Gastrocnemius medialis (tissue), 4 donors: ENCODE results near the gene ADAM22. TPM values are rescaled to one million over a fixed set of nuclear protein-coding genes. Genes with fewer than 3 reads are reported as not detected.

Experiments used
- ATAC-seq, 2 donors: fragments of 150-250 bp; one replicate each; pipeline ENCODE4 v1.9.1; 2016
- DNase-seq, 2 donors: peaks; one replicate each; pipeline ENCODE4 v3.0.0-alpha.2; 2019
- H3K27ac ChIP-seq, 4 donors: fragments of 200-600 bp; sonication (generic); 1 replicate in 1 of 4; 2 replicates in 3 of 4; pipeline ENCODE4 v1.5.1; 2016 to 2018; ENCODE audit warnings: mild to moderate bottlenecking in 2 of 4, moderate library complexity in 1 of 4
- H3K27me3 ChIP-seq, 3 donors: fragments of 200-600 bp; sonication (generic) in 2 of 3; 1 replicate in 1 of 3; 2 replicates in 2 of 3; pipeline versions ENCODE4 v1.5.1 to v1.6.0; 2016 to 2019; ENCODE audit warnings: mild to moderate bottlenecking in 1 of 3, moderate library complexity in 1 of 3
- H3K36me3 ChIP-seq, 2 donors: fragments of 200-600 bp; sonication (generic) in 1 of 2; one replicate each; pipeline ENCODE4 v1.5.1; 2017 to 2018
- H3K4me1 ChIP-seq, 2 donors: fragments of 200-600 bp; sonication (generic) in 1 of 2; one replicate each; pipeline ENCODE4 v1.5.1; 2016 to 2017; ENCODE audit warnings: mild to moderate bottlenecking in 2 of 2
- H3K4me3 ChIP-seq, 4 donors: fragments of 200-600 bp; sonication (generic) in 3 of 4; 1 replicate in 1 of 4; 2 replicates in 3 of 4; pipeline ENCODE4 v1.5.1; 2016 to 2019; ENCODE audit warnings: mild to moderate bottlenecking in 2 of 4
- H3K9me3 ChIP-seq, 3 donors: fragments of 200-600 bp; sonication (generic) in 2 of 3; 1 replicate in 1 of 3; 2 replicates in 2 of 3; pipeline ENCODE4 v1.5.1; 2016 to 2019
- CTCF ChIP-seq, 5 experiments: fragments of 450-650 bp in 3 of 5; fragments of 200-600 bp in 2 of 5; sonication (generic) in 2 of 5; IDR thresholded peaks in 4 of 5; conservative IDR thresholded peaks in 1 of 5; 1 replicate in 4 of 5; 2 replicates in 1 of 5; pipeline ENCODE4 v1.5.1; 2016 to 2019; ENCODE audit warnings: antibody characterized with exemption in 5 of 5, mild to moderate bottlenecking in 3 of 5, moderate library complexity in 3 of 5
- POLR2A ChIP-seq, 2 donors: fragments of 450-650 bp; IDR thresholded peaks; one replicate each; pipeline ENCODE4 v1.6.1; 2017; ENCODE audit warnings: antibody characterized with exemption in 2 of 2, mild to moderate bottlenecking in 2 of 2, moderate library complexity in 2 of 2
- in situ Hi-C, 4 donors: fragments of 200-750 bp; cut with MboI; loops; one replicate each; pipeline versions ENCODE4 v1.15.0 to v1.8.0; 2017; ENCODE audit warnings: low sequenced_read_pairs in 4 of 4
- intact Hi-C: fragments of 100-400 bp; cut with DNase I; formaldehyde crosslinking; loops from one replicate; pipeline ENCODE4 v1.15.1; 2023; ENCODE audit warnings: low total_unique reads
- total RNA-seq, 4 donors: library from RNA; depleted of rRNA; stranded (reverse); fragments of >200 nt; gene quantifications; one replicate each; pipeline versions ENCODE4 v1.1.0 to v1.2.3, GENCODE V29; 2016

ADAM22 gene
- total RNA-seq, 4 donors from 2014 or later = 0.07 to 0.31 (median 0.14) TPM

GRCh38 chr7:87959336-87959735 is 25.3 kb downstream of the ADAM22 start:
- no peaks in the 10 kb centered on the region for H3K36me3 ChIP-seq
- DNase-seq (no peak), ATAC-seq (no peak)
- TF ChIP-seq POLR2A (IDR thresholded peaks at IDR 0.05) (no peak), CTCF (IDR thresholded peaks at IDR 0.05 in 4 of 5, conservative IDR thresholded peaks at IDR 0.05 in 1 of 5) (no peak)
- intact Hi-C loops (no loop called here), in situ Hi-C loops (no loop called here)
- no peaks in the 10 kb centered on the region for H3K9me3 ChIP-seq
- no peaks in the 10 kb centered on the region for H3K4me1 ChIP-seq
- no peaks in the 10 kb centered on the region for H3K27me3 ChIP-seq
- no peak overlapping the region for H3K27ac ChIP-seq
- no peak overlapping the region for H3K4me3 ChIP-seq

GRCh38 chr7:87960239-87960638 is 26.2 kb downstream of the ADAM22 start:
- intact Hi-C loops (no loop called here), in situ Hi-C loops (no loop called here)
- Histone ChIP-seq H3K27ac (no peak overlapping the region), H3K4me1 (no peaks in the 10 kb centered on the region), H3K4me3 (no peak overlapping the region), H3K27me3 (no peaks in the 10 kb centered on the region), H3K9me3 (no peaks in the 10 kb centered on the region), H3K36me3 (no peaks in the 10 kb centered on the region)
- TF ChIP-seq CTCF (IDR thresholded peaks at IDR 0.05 in 4 of 5, conservative IDR thresholded peaks at IDR 0.05 in 1 of 5) = no peak
- TF ChIP-seq POLR2A (IDR thresholded peaks at IDR 0.05) = no peak
- DNase-seq (no peak), ATAC-seq (no peak)

- intact Hi-C loops (no loop called here), in situ Hi-C loops (no loop called here)
- ATAC-seq (no peak), DNase-seq (no peak)
- Histone ChIP-seq H3K27ac (no peak overlapping the region), H3K4me3 (no peak overlapping the region), H3K27me3 (no peaks in the 10 kb centered on the region), H3K4me1 (no peaks in the 10 kb centered on the region), H3K36me3 (no peaks in the 10 kb centered on the region), H3K9me3 (no peaks in the 10 kb centered on the region)
- no peak for TF ChIP-seq POLR2A (IDR thresholded peaks at IDR 0.05)
- TF ChIP-seq CTCF (IDR thresholded peaks at IDR 0.05 in 4 of 5, conservative IDR thresholded peaks at IDR 0.05 in 1 of 5) = no peak
Measured at GRCh38 chr7:87961754-87962153, 27.7 kb downstream of the ADAM22 start.

- Histone ChIP-seq H3K9me3 (no peaks in the 10 kb centered on the region), H3K4me3 (no peak overlapping the region), H3K4me1 (no peaks in the 10 kb centered on the region), H3K27me3 (no peaks in the 10 kb centered on the region), H3K27ac (no peak overlapping the region), H3K36me3 (no peaks in the 10 kb centered on the region)
- DNase-seq (no peak), ATAC-seq (no peak)
- in situ Hi-C loops = no loop called here
- intact Hi-C loops = no loop called here
- no peak for TF ChIP-seq CTCF (IDR thresholded peaks at IDR 0.05 in 4 of 5, conservative IDR thresholded peaks at IDR 0.05 in 1 of 5)
- TF ChIP-seq POLR2A (IDR thresholded peaks at IDR 0.05) = no peak
Measured at GRCh38 chr7:87966271-87966670, 32.2 kb downstream of the ADAM22 start.

GRCh38 chr7:87968021-87968420 is 34.0 kb downstream of the ADAM22 start:
- no peak overlapping the region for H3K4me3 ChIP-seq
- DNase-seq (no peak), ATAC-seq (no peak)
- H3K4me1 ChIP-seq = no peaks in the 10 kb centered on the region
- H3K36me3 ChIP-seq = no peaks in the 10 kb centered on the region
- no peak overlapping the region for H3K27ac ChIP-seq
- TF ChIP-seq POLR2A (IDR thresholded peaks at IDR 0.05) = no peak
- no peak for TF ChIP-seq CTCF (IDR thresholded peaks at IDR 0.05 in 4 of 5, conservative IDR thresholded peaks at IDR 0.05 in 1 of 5)
- intact Hi-C loops (no loop called here), in situ Hi-C loops (no loop called here)
- H3K27me3 ChIP-seq = no peaks in the 10 kb centered on the region
- no peaks in the 10 kb centered on the region for H3K9me3 ChIP-seq
